GM19035 (cell line): ENCODE results near the gene FERMT1.
"Not testable (repeated sequence)": the region's sequence is repeated elsewhere in the genome, so short reads cannot be mapped to it uniquely, and the experiment has no call there.

Experiments used
- ATAC-seq: cut with Tn5 transposase; IDR thresholded peaks from one replicate; pipeline ENCODE4 v1.9.1; 2021; ENCODE audit not compliant: unreplicated experiment

The FERMT1 gene

GRCh38 chr20:6115221-6115895, 7.5 kb downstream of the FERMT1 start:
- ATAC-seq, result no peak

GRCh38 chr20:6114696-6115095, 8.1 kb downstream of the FERMT1 start:
- ATAC-seq, result no peak

- no peak for ATAC-seq
Measured at GRCh38 chr20:6113951-6114350, 8.9 kb downstream of the FERMT1 start.

GRCh38 chr20:6112965-6113364, 9.9 kb downstream of the FERMT1 start:
- not testable (repeated sequence) for ATAC-seq

DNA sequence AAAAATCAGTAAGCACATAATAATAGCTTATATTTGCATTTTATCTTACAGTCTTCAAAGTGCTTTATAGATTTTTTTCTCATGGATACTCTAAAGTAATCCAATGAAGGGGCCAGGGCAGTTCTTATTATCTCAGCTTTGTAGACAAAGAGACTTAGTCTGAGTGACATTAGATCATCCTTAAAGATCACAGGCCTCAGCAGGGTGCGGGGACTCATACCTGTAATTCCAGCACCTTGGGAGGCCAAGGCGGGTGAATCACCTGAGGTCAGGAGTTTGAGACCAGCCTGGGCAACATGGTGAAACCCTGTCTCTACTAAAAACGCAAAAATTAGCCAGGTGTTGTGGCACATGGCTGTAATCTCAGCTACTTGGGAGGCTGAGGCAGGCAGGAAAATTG, 14.5 kb downstream of the FERMT1 start:
- ATAC-seq, result no peak

DNA sequence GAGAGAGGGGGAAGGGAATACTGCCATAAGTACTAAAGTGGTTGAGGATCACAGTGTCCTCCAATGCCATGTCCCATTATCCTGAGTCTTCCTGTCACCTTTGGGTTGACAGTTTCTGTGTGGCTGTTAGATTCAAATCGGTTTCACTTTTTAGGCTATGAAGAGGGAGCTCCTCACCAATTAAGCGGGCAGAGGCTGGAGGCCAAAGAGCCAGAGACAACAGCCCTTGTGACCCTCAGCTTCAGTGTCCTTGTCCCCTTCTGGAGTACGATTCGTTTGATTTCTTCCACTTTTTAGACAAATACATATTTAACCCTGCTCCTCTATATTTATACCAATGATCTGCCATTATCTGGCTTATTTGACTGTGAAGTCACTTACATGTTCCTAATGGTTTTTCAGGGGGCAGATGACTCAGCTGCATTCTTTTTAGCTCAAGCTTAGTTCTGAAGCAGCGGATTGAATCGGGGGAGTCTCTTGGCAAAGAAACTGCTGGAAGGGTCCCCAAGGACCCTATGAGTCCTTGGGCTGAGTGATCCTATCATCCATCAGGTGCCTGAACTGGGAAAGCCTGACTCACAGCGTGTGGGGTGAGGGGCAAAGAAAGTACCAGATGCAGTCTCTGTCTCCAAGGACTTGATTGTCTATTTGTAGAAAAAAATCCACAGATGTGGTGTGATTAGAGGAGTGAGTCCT, 18.2 kb downstream of the FERMT1 start:
- ATAC-seq, result no peak

- no peak for ATAC-seq
Measured at GRCh38 chr20:6103301-6103700, 19.5 kb downstream of the FERMT1 start.

DNA sequence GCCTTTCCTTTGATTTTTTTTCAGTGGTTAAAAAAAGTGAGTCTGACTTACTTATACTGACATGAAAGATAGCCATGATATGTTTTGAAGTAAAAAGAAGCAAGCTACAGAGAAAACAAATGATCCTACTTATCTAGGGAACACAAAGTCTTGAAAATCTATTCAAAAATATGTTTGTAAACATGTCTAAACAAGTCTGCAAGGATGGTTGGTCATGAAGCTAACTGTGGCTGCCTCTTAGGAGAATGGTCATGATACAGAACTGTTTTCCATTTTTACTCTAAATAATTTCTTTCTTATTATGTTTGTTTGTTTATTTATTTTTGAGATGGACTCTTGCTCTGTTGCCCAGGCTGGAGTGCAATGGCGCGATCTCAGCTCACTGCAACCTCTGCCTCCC, 21.5 kb downstream of the FERMT1 start:
- ATAC-seq, result no peak

- ATAC-seq, result no peak
Measured at GRCh38 chr20:6100246-6100645, 22.6 kb downstream of the FERMT1 start.

DNA sequence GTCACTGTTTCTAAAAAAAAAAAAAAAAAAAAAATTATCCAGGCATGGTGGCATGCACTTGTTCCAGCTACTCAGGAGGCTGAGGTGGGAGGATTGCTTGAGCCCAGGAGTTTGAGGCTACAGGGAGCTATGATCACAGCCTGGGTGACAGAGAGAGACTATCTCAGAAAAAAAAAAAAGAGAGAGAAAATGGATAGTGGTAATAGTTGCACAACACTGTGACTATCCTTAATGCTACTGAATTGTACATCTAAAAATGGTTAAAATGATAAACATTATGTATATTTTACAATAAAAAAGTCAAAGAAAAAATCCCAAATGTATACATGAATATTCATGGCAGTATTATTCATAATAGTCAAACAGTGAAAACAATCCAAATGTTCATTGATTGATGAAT, 23.0 kb downstream of the FERMT1 start:
- ATAC-seq, result no peak

DNA sequence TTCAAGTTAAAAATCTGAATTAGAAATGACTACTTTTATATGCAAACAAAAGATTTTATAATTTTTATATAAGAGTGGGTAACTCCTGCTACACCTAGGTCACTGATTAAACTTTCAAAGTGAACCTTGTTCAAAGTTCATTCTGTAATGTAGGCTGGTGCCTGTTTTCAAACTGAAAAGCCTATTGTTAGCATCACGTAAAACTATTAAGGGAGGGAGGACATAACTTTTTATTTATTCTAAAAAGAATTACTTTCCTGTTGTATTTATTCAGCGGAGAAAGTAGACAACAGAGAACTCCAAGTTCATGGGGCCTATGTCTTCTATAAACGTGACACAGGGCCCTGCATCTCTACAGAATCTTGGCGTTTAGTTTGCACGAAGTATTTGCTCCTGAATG, 27.4 kb downstream of the FERMT1 start:
- ATAC-seq, result no peak

- ATAC-seq, result no peak
Measured at GRCh38 chr20:6094565-6094964, 28.3 kb downstream of the FERMT1 start.

GRCh38 chr20:6094063-6094462, 28.8 kb downstream of the FERMT1 start:
- ATAC-seq, result no peak

GRCh38 chr20:6091661-6092060, 31.2 kb downstream of the FERMT1 start:
- ATAC-seq, result no peak

DNA sequence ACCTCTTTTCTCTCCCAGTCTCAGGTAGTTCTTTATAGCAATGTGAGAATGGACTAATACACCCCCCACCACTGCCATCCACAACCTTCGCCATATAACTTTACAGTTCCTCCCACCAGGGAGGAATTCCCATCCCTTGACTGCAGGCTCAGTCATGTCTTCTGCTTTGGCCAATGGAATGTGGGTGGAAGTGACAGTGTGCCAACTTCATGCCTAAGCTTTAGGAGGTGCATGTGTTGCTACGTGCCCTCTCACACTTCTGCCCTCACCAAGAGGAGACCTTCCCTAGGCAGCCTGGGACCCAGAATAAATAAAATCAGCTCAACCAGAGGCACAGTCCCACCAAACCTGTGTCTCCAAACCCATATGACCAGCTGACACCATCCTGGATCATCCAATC, 36.0 kb downstream of the FERMT1 start:
- ATAC-seq, result no peak

DNA sequence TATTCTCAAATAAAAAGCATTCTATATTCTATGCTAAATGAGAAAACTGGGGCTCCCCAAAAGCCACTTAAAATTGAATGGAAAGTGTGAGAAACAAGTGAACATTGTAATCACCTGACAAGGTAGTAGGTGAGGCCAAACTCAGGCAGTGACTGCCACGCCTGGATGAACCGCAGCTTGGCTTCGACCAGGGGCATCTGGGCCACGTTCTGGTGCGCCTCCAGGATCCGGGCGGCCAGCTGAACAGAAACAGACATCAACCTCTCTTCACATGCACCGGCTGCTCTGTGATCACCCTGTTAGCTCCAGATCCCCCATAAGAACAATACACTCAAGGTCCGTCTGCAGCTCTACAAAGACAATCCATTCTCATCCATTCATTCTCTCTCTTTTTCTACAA, 38.9 kb downstream of the FERMT1 start:
- no peak for ATAC-seq

GRCh38 chr20:6081236-6081635, 41.6 kb downstream of the FERMT1 start:
- ATAC-seq, result no peak

DNA sequence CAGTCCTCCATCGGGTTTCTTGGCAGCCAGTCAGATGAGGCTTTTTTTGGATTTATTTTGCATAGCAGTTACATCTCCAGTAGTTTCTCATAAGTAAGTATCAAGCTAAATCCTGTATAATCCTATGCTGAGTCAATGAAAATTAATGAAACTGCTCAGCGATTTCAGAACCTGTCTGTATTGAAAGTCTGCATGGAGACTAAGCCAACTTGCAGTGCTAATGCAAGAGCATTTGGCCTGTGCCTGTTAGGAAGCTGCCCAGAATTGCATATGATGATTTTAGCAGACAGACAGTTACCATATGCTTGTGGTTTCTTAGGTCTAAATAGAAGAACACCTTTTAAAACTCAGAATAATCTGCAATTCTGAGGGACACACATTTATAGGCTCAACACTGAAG, 43.8 kb downstream of the FERMT1 start:
- no peak for ATAC-seq

- no peak for ATAC-seq
Measured at GRCh38 chr20:6075428-6076219, 47.2 kb downstream of the FERMT1 start.

DNA sequence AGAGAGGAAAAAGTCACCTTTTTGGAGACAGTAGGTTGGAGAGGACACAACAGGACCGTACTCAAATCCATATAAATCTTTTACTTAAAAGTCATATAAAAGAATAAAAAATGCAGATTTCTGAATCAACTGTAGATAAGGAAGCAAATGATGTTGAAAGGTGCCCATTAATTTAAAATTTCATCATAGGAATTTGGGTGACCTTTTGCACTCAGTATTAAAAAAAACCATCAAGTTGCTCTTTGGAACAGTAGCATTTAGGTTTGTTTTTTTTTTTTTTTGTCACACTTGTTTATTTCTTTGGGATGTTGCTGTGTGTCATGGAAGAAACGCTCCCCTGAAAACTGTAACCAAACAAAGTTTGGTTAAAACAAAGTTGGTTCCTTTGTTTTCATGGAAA, 48.0 kb downstream of the FERMT1 start:
- no peak for ATAC-seq

DNA sequence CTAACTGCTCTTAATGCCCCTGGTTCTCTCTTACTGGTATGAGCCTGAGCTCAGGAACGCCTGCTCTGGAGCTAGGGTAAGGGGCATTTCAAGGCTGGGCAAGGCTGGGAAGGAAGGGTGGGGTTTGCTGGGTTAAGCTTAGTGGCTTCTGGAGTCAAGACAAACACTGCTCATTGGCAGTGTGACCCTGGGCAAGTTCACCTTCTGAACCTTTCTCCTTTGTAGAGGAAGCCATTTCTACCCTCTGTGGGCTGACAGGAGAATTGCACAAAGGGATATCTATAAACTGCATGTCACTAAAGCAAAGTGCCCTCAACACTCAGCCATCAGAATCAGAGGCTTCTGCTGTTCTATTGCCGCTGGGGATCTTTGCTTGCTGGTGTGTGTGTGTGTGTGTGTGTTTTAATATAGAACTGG, 48.7 kb downstream of the FERMT1 start:
- ATAC-seq, result no peak
